Measurements from ENCODE around the gene LAMC1. TPM values are rescaled to one million over a fixed set of nuclear protein-coding genes. Genes with fewer than 3 reads are reported as not detected.

The LAMC1 gene
- total RNA-seq, 1 experiment from 2014 or later, result 71.5 TPM

- H3K79me2 ChIP-seq (ENCODE audit: low read length), result no peaks in the 10 kb centered on the region
- intact Hi-C loops (cut with micrococcal nuclease), result no loop called here
- H2AFZ ChIP-seq (ENCODE audit: low read length), result no peak overlapping the region
- TF ChIP-seq EZH2phosphoT487 (IDR thresholded peaks at IDR 0.05; ENCODE audit: borderline replicate concordance, low read length) (no peak), CTCF (conservative IDR thresholded peaks at IDR 0.05; ENCODE audit: low read depth, low read length) (no peak), EZH2 (IDR thresholded peaks at IDR 0.05; ENCODE audit: low read length, unreplicated experiment) (no peak)
- H4K20me1 ChIP-seq (ENCODE audit: low read length), result no peaks in the 10 kb centered on the region
- H3K9me3 ChIP-seq (ENCODE audit: low read length), result no peaks in the 10 kb centered on the region
- ChIA-PET CTCF (no interaction called here), POLR2A (ENCODE audit: unreplicated experiment) (no interaction called here)
- H3K9ac ChIP-seq (ENCODE audit: low read length), result no peak overlapping the region
- H3K4me1 ChIP-seq (ENCODE audit: insufficient read depth, low read length), result no peaks in the 10 kb centered on the region
- H3K4me3 ChIP-seq (ENCODE audit: low read length), result no peak overlapping the region
- ATAC-seq (no peak), DNase-seq (no peak)
- no peak overlapping the region for H3K27ac ChIP-seq (ENCODE audit: low read length)
- no peaks in the 10 kb centered on the region for H3K9me2 ChIP-seq (replicated peaks; ENCODE audit: low read length)
- no peak overlapping the region for H3K4me2 ChIP-seq (ENCODE audit: low read length)
- no peaks in the 10 kb centered on the region for H3F3A ChIP-seq (ENCODE audit: low read length, unreplicated experiment)
- H3K27me3 ChIP-seq (ENCODE audit: low read length), result no peaks in the 10 kb centered on the region
- BruUV-seq (replicated peaks), result no TSS peak
- peaks cover 48% of the 10 kb centered on the region for H3K36me3 ChIP-seq (ENCODE audit: low read depth, low read length)
These were observed 102.2 kb downstream of the LAMC1 start for GRCh38 chr1:183125279-183125999.

- no peaks in the 10 kb centered on the region for H3K79me2 ChIP-seq (ENCODE audit: low read length)
- BruUV-seq (replicated peaks), result no TSS peak
- CTCF ChIA-PET, result no interaction called here
- H3K27ac ChIP-seq (ENCODE audit: low read length), result no peak overlapping the region
- H3K4me1 ChIP-seq (ENCODE audit: insufficient read depth, low read length), result no peaks in the 10 kb centered on the region
- H3K9ac ChIP-seq (ENCODE audit: low read length), result no peak overlapping the region
- no peaks in the 10 kb centered on the region for H3K9me3 ChIP-seq (ENCODE audit: low read length)
- no peaks in the 10 kb centered on the region for H3K9me2 ChIP-seq (replicated peaks; ENCODE audit: low read length)
- H3K36me3 ChIP-seq (ENCODE audit: low read depth, low read length), result peaks cover 50% of the 10 kb centered on the region
- H3F3A ChIP-seq (ENCODE audit: low read length, unreplicated experiment), result no peaks in the 10 kb centered on the region
- H3K27me3 ChIP-seq (ENCODE audit: low read length), result no peaks in the 10 kb centered on the region
- H2AFZ ChIP-seq (ENCODE audit: low read length), result no peak overlapping the region
- POLR2A ChIA-PET (ENCODE audit: unreplicated experiment), result no interaction called here
- TF ChIP-seq EZH2phosphoT487 (IDR thresholded peaks at IDR 0.05; ENCODE audit: borderline replicate concordance, low read length), result no peak
- no peak for TF ChIP-seq EZH2 (IDR thresholded peaks at IDR 0.05; ENCODE audit: low read length, unreplicated experiment)
- no peak for TF ChIP-seq CTCF (conservative IDR thresholded peaks at IDR 0.05; ENCODE audit: low read depth, low read length)
- H4K20me1 ChIP-seq (ENCODE audit: low read length), result no peaks in the 10 kb centered on the region
- no peak overlapping the region for H3K4me3 ChIP-seq (ENCODE audit: low read length)
- intact Hi-C loops (cut with micrococcal nuclease), result no loop called here
- no peak overlapping the region for H3K4me2 ChIP-seq (ENCODE audit: low read length)
- no peak for ATAC-seq
- no peak for DNase-seq
These were observed 102.8 kb downstream of the LAMC1 start for GRCh38 chr1:183126000-183126366.

- ATAC-seq (no peak), DNase-seq (no peak)
- no peaks in the 10 kb centered on the region for H3K9me2 ChIP-seq (replicated peaks; ENCODE audit: low read length)
- ChIA-PET POLR2A (ENCODE audit: unreplicated experiment) (no interaction called here), CTCF (no interaction called here)
- peaks cover 48% of the 10 kb centered on the region for H3K36me3 ChIP-seq (ENCODE audit: low read depth, low read length)
- H4K20me1 ChIP-seq (ENCODE audit: low read length), result no peaks in the 10 kb centered on the region
- no peak overlapping the region for H3K4me3 ChIP-seq (ENCODE audit: low read length)
- no peak overlapping the region for H3K4me2 ChIP-seq (ENCODE audit: low read length)
- H3K9ac ChIP-seq (ENCODE audit: low read length), result no peak overlapping the region
- H3K27me3 ChIP-seq (ENCODE audit: low read length), result no peaks in the 10 kb centered on the region
- no peaks in the 10 kb centered on the region for H3K79me2 ChIP-seq (ENCODE audit: low read length)
- no peak for TF ChIP-seq EZH2phosphoT487 (IDR thresholded peaks at IDR 0.05; ENCODE audit: borderline replicate concordance, low read length)
- TF ChIP-seq EZH2 (IDR thresholded peaks at IDR 0.05; ENCODE audit: low read length, unreplicated experiment), result no peak
- TF ChIP-seq CTCF (conservative IDR thresholded peaks at IDR 0.05; ENCODE audit: low read depth, low read length), result no peak
- H3F3A ChIP-seq (ENCODE audit: low read length, unreplicated experiment), result no peaks in the 10 kb centered on the region
- no peaks in the 10 kb centered on the region for H3K9me3 ChIP-seq (ENCODE audit: low read length)
- H3K27ac ChIP-seq (ENCODE audit: low read length), result no peak overlapping the region
- BruUV-seq (replicated peaks), result no TSS peak
- no peak overlapping the region for H2AFZ ChIP-seq (ENCODE audit: low read length)
- intact Hi-C loops (cut with micrococcal nuclease), result no loop called here
- H3K4me1 ChIP-seq (ENCODE audit: insufficient read depth, low read length), result no peaks in the 10 kb centered on the region
These were observed 103.3 kb downstream of the LAMC1 start for GRCh38 chr1:183126528-183126927.

All from PC-3 (cell line).